OCI-LY3 (cell line): ENCODE measurements around the gene LRRC7.

Experiments
- EZH2phosphoT487 ChIP-seq: fragments of 200-600 bp; shearing (Covaris generic); IDR thresholded peaks from 2 replicates; pipeline ENCODE4 v1.6.1; 2018; ENCODE audit warnings: antibody characterized with exemption, mixed run types, low read depth
- TF ChIP-seq, protein P1 (sequence below): fragments of 200-600, 300-600 bp; sonication (generic); IDR thresholded peaks from 2 replicates; pipeline ENCODE4 v1.5.1; 2014; ENCODE audit warnings: antibody characterized with exemption, low read length, low read depth

- TF ChIP-seq, protein P1, sequence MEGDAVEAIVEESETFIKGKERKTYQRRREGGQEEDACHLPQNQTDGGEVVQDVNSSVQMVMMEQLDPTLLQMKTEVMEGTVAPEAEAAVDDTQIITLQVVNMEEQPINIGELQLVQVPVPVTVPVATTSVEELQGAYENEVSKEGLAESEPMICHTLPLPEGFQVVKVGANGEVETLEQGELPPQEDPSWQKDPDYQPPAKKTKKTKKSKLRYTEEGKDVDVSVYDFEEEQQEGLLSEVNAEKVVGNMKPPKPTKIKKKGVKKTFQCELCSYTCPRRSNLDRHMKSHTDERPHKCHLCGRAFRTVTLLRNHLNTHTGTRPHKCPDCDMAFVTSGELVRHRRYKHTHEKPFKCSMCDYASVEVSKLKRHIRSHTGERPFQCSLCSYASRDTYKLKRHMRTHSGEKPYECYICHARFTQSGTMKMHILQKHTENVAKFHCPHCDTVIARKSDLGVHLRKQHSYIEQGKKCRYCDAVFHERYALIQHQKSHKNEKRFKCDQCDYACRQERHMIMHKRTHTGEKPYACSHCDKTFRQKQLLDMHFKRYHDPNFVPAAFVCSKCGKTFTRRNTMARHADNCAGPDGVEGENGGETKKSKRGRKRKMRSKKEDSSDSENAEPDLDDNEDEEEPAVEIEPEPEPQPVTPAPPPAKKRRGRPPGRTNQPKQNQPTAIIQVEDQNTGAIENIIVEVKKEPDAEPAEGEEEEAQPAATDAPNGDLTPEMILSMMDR: no peak
- TF ChIP-seq EZH2phosphoT487: no peak
These were observed 466.2 kb downstream of the LRRC7 start for GRCh38 chr1:70033936-70034335.
